ENCODE data around the gene GSN. TPM values are rescaled to one million over a fixed set of nuclear protein-coding genes. Genes with fewer than 3 reads are reported as not detected.

Gene GSN
- total and polyA plus RNA-seq, 9 of the 15 experiments (the other 6 are each of a cell fraction or from before 2014, with no cell fraction given) = 0.39 to 16.6 (median 8.2) TPM

- peak overlapping the region; percentile 21; the same call in 1 of the 2 replicates for H3K4me2 ChIP-seq (ENCODE audit: insufficient read depth, low read length)
- H3K27me3 ChIP-seq (ENCODE audit: control insufficient read depth in 2 of 2, insufficient read depth in 2 of 2, low read length in 2 of 2) = no peaks in the 10 kb centered on the region
- ATAC-seq (peak; percentile 57), FAIRE-seq (peak; percentile 32), DNase-seq (ENCODE audit: extremely low read depth in 1 of 4, low spot score in 3 of 4) (peak in 2 of 4 experiments; percentile 16 to 36)
- BruUV-seq (replicated peaks) = no TSS peak
- H3K79me2 ChIP-seq (ENCODE audit: control insufficient read depth, insufficient read depth, low read length) = no peaks in the 10 kb centered on the region
- 16% methylated on average over 12 of the region's 12 CpGs for WGBS (ENCODE audit: insufficient coverage, low coverage, missing lambda C conversion rate)
- no peak overlapping the region; the same call in 2 of the 3 replicates for H3K27ac ChIP-seq (ENCODE audit: extremely low read depth, low read depth, low read length)
- 0 out of 4 replicates have a peak overlapping the region, but pooled peaks of 1 of the 2 experiments have one; percentile 45 for H3K9ac ChIP-seq (ENCODE audit: insufficient read depth in 1 of 2, low read depth in 2 of 2, low read length in 2 of 2)
- in situ Hi-C loops (cut with MboI) (no loop called here), intact Hi-C loops (cut with micrococcal nuclease) (no loop called here)
- H3K36me3 ChIP-seq (ENCODE audit: control insufficient read depth, insufficient read depth, low read length) = no peaks in the 10 kb centered on the region
- ChIA-PET POLR2A (interaction anchor here (1.9 kb wide), 1 partner anchor 12 kb away, joined by 9 read pairs; no protein-coding TSS in a partner anchor), CTCF (ENCODE audit: low intra/inter-chr PET ratio) (no interaction called here)
- H3K9me3 ChIP-seq (replicated peaks; ENCODE audit: control insufficient read depth, insufficient read depth, low read depth, low read length) = no peaks in the 10 kb centered on the region
- H4K20me1 ChIP-seq (replicated peaks; ENCODE audit: control insufficient read depth, insufficient read depth, low read length) = no peaks in the 10 kb centered on the region
- no peak overlapping the region for H3K4me3 ChIP-seq
- no peaks in the 10 kb centered on the region for H3K9me1 ChIP-seq (ENCODE audit: control insufficient read depth, insufficient read depth, low read length)
- H2AFZ ChIP-seq (ENCODE audit: low read depth, low read length) = peak overlapping the region; percentile 50
- H3K4me1 ChIP-seq (replicated peaks in 1 of 2; ENCODE audit: control insufficient read depth in 2 of 2, insufficient read depth in 2 of 2, low read length in 2 of 2) = peaks cover 9 to 10% of the 10 kb centered on the region in 2 experiments; a peak in 4 of 5 replicates
- no peak for TF ChIP-seq ZNF316 (IDR thresholded peaks at IDR 0.05)
- no peak for TF ChIP-seq SREBF1 (IDR thresholded peaks at IDR 0.05; ENCODE audit: borderline replicate concordance, low read depth, low read length)
- no peak for TF ChIP-seq ZNF133 (CRISPR knock-in tag; IDR thresholded peaks at IDR 0.05)
- peak; percentile 80 for TF ChIP-seq FOSL1 (tag; conservative IDR thresholded peaks at IDR 0.05)
- TF ChIP-seq TFAM (CRISPR knock-in tag; conservative IDR thresholded peaks at IDR 0.05) = no peak
- no peak for TF ChIP-seq ZNF551 (CRISPR knock-in tag; IDR thresholded peaks at IDR 0.05)
- TF ChIP-seq ZNF79 (CRISPR knock-in tag; IDR thresholded peaks at IDR 0.05; ENCODE audit: low read depth) = no peak
- no peak for TF ChIP-seq ZFP1 (CRISPR knock-in tag; IDR thresholded peaks at IDR 0.05)
- peak; percentile 63 for TF ChIP-seq NFIC (IDR thresholded peaks at IDR 0.05)
- no peak for TF ChIP-seq MLLT1 (IDR thresholded peaks at IDR 0.05)
- TF ChIP-seq DLX4 (CRISPR knock-in tag; IDR thresholded peaks at IDR 0.05) = no peak
- TF ChIP-seq MTF1 (CRISPR knock-in tag; IDR thresholded peaks at IDR 0.05; ENCODE audit: borderline replicate concordance) = no peak
- TF ChIP-seq SIN3B (IDR thresholded peaks at IDR 0.05; ENCODE audit: low read depth) = no peak
- no peak for TF ChIP-seq MAX (CRISPR knock-in tag; IDR thresholded peaks at IDR 0.05)
- TF ChIP-seq ZNF740 (CRISPR knock-in tag; IDR thresholded peaks at IDR 0.05) = no peak
- no peak for TF ChIP-seq ZNF740 (tag; IDR thresholded peaks at IDR 0.05)
Observed at GRCh38 chr9:121246821-121247561, 21.0 kb upstream of the GSN start.

All from K562 (cell line).